ENCODE results near the gene DAZAP1.

The DAZAP1 gene

GRCh38 chr19:1407528-1408299 is at the start of gene DAZAP1:
Gene DAZAP1, plus strand, starts transcription at chr19:1407586. Its CDS starts 188 bp downstream, at chr19:1407774.
- DNase-seq (ENCODE audit: low spot score in 2 of 2): no peak
- peaks cover 43% of the 10 kb centered on the region for H3K36me3 ChIP-seq (replicated peaks)
- in situ Hi-C loops (cut with MboI; ENCODE audit: low sequenced_read_pairs): no loop called here
- H3K27me3 ChIP-seq (ENCODE audit: low read depth): no peaks in the 10 kb centered on the region
- no peaks in the 10 kb centered on the region for H3K9me3 ChIP-seq
- peaks cover 15% of the 10 kb centered on the region for H3K4me1 ChIP-seq
- H3K4me3 ChIP-seq: peak within 1 kb of the TSS; percentile 95

- in situ Hi-C loops (cut with MboI; ENCODE audit: low sequenced_read_pairs): no loop called here
- DNase-seq (ENCODE audit: low spot score in 2 of 2): no peak
- Histone ChIP-seq H3K4me1 (peaks cover 42% of the 10 kb centered on the region), H3K9me3 (no peaks in the 10 kb centered on the region), H3K36me3 (replicated peaks) (peaks cover 68% of the 10 kb centered on the region), H3K4me3 (peak overlapping the region; percentile 14; the same call in 1 of the 2 replicates), H3K27me3 (ENCODE audit: low read depth) (no peaks in the 10 kb centered on the region)
These were observed 47.1 kb upstream of the DAZAP1 start for GRCh38 chr19:1360126-1360817.

- H3K27me3 ChIP-seq (ENCODE audit: low read depth): no peaks in the 10 kb centered on the region
- peak overlapping the region; percentile 14 for H3K4me3 ChIP-seq
- H3K4me1 ChIP-seq: peaks cover 42% of the 10 kb centered on the region
- DNase-seq (ENCODE audit: low spot score in 2 of 2): peak; percentile 32 to 83
- peaks cover 73% of the 10 kb centered on the region for H3K36me3 ChIP-seq (replicated peaks)
- H3K9me3 ChIP-seq: no peaks in the 10 kb centered on the region
- in situ Hi-C loops (cut with MboI; ENCODE audit: low sequenced_read_pairs): no loop called here
These were observed 46.4 kb upstream of the DAZAP1 start for GRCh38 chr19:1360818-1361461.

DNA sequence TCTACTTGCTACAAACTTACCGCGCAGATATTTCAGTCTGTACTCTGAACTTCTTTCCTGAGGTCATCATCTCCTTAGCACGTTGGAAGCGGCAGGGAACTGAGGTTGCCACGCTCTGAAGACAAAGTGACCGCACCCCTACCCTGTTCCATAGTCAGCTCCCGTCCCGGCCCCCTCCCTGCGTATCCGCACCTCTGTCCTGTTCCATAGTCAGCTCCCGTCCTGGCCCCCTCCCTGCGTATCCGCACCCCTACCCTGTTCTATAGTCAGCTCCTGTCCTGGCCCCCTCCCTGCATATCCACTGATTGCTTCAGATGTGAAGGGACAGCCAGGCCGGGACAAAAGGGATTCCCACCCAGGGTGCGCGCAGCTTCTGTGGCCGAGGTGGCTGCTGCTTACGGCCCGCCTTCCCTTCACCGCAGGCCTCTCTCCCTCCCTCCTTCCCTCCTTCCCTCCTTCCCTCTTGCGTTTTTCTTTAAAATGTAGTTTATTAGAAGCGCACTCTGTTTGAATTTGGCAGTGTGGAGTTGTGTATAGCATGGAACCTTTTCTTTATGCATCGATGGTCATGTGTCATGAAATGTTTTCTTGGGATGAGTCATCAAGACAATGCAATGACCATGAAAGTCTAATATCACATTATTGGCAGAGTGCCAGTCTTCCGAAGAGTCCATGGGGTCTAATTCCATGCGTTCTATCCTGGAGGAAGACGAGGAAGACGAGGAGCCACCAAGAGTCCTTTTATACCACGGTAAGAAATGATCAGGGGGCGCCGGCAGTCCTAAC is 45.6 kb upstream of the DAZAP1 start:
- in situ Hi-C loops (cut with MboI; ENCODE audit: low sequenced_read_pairs): no loop called here
- H3K36me3 ChIP-seq (replicated peaks): peaks cover 78% of the 10 kb centered on the region

GRCh38 chr19:1362387-1363257 is 44.8 kb upstream of the DAZAP1 start:
- no peak for DNase-seq (ENCODE audit: low spot score in 2 of 2)
- Histone ChIP-seq H3K4me1 (peaks cover 31% of the 10 kb centered on the region), H3K4me3 (no peak overlapping the region), H3K9me3 (no peaks in the 10 kb centered on the region), H3K27me3 (ENCODE audit: low read depth) (no peaks in the 10 kb centered on the region), H3K36me3 (replicated peaks) (peaks cover 78% of the 10 kb centered on the region)
- in situ Hi-C loops (cut with MboI; ENCODE audit: low sequenced_read_pairs): no loop called here

More for the DNA sequence above, 45.6 kb upstream of the DAZAP1 start:
- Histone ChIP-seq H3K4me1 (peaks cover 34% of the 10 kb centered on the region), H3K4me3 (peak overlapping the region; percentile 14; the same call in 1 of the 2 replicates), H3K9me3 (no peaks in the 10 kb centered on the region), H3K27me3 (ENCODE audit: low read depth) (no peaks in the 10 kb centered on the region)
- DNase-seq (ENCODE audit: low spot score in 2 of 2): no peak

DNA sequence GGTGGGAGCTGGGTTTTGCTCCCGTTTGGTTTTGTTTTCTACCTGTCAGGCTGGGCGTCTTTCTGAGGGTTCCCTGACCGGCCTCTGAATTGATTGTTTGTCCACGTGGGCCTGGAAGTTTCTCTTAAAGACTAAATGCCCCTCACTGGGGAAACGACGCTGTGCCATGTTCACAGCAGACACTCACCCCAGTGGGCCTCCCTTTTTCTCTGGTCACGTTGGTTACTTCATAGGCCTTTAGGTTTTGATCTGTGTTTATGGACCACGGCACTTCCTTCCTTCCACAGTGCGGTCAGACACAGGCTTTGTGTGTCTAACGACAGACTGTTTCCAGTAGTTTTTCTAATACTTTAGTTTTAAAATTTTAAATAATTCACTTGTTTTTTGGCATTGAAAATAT is 43.8 kb upstream of the DAZAP1 start:
- no peaks in the 10 kb centered on the region for H3K27me3 ChIP-seq (ENCODE audit: low read depth)
- peaks cover 78% of the 10 kb centered on the region for H3K36me3 ChIP-seq (replicated peaks)
- in situ Hi-C loops (cut with MboI; ENCODE audit: low sequenced_read_pairs): no loop called here
- no peaks in the 10 kb centered on the region for H3K9me3 ChIP-seq
- no peak overlapping the region for H3K4me3 ChIP-seq
- H3K4me1 ChIP-seq: peaks cover 31% of the 10 kb centered on the region
- DNase-seq (ENCODE audit: low spot score in 2 of 2): no peak

DNA sequence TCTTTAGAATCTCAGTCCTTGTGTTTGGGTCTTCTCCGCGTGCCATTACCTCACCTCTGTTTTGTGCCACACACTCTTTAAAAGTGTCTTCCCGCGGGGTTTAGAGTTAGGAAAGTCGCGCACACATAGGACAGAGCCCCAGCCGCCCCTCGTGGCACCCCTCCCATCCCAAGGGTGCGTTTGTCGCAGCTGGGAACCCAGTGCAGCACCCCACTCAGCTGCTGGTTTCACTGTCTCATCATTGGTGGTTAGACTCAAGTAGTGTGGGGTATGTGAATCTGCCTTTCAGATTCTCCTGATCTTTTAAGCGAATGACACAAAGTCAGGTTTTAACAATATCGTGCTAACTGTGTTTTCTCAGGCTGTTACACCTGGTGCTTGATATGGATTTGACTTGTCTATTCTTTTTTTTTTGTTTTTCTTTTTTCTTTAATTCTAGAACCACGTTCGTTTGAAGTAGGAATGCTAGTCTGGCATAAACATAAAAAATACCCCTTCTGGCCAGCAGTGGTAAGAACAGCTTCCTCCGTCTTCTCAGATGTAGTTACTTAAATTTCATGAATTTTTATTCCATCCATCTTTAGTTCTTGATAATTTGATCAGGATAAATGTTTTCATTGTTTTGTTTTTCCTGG is 43.2 kb upstream of the DAZAP1 start:
- in situ Hi-C loops (cut with MboI; ENCODE audit: low sequenced_read_pairs): no loop called here
- Histone ChIP-seq H3K27me3 (ENCODE audit: low read depth) (no peaks in the 10 kb centered on the region), H3K36me3 (replicated peaks) (peaks cover 75% of the 10 kb centered on the region), H3K9me3 (no peaks in the 10 kb centered on the region), H3K4me1 (peaks cover 28% of the 10 kb centered on the region), H3K4me3 (no peak overlapping the region)
- no peak for DNase-seq (ENCODE audit: low spot score in 2 of 2)

- Histone ChIP-seq H3K36me3 (replicated peaks) (peaks cover 81% of the 10 kb centered on the region), H3K9me3 (no peaks in the 10 kb centered on the region), H3K27me3 (ENCODE audit: low read depth) (no peaks in the 10 kb centered on the region), H3K4me1 (peaks cover 14% of the 10 kb centered on the region), H3K4me3 (no peak overlapping the region)
- in situ Hi-C loops (cut with MboI; ENCODE audit: low sequenced_read_pairs): no loop called here
- no peak for DNase-seq (ENCODE audit: low spot score in 2 of 2)
These were observed 41.8 kb upstream of the DAZAP1 start for GRCh38 chr19:1365319-1366269.

GRCh38 chr19:1366296-1366695 is 41.1 kb upstream of the DAZAP1 start:
- in situ Hi-C loops (cut with MboI; ENCODE audit: low sequenced_read_pairs): no loop called here
- H3K4me3 ChIP-seq: no peak overlapping the region
- H3K9me3 ChIP-seq: no peaks in the 10 kb centered on the region
- H3K36me3 ChIP-seq (replicated peaks): peaks cover 81% of the 10 kb centered on the region
- peaks cover 7% of the 10 kb centered on the region for H3K4me1 ChIP-seq
- H3K27me3 ChIP-seq (ENCODE audit: low read depth): no peaks in the 10 kb centered on the region
- DNase-seq (ENCODE audit: low spot score in 2 of 2): no peak

- H3K9me3 ChIP-seq: no peaks in the 10 kb centered on the region
- peaks cover 79% of the 10 kb centered on the region for H3K36me3 ChIP-seq (replicated peaks)
- H3K27me3 ChIP-seq (ENCODE audit: low read depth): no peaks in the 10 kb centered on the region
- H3K4me1 ChIP-seq: no peaks in the 10 kb centered on the region
- in situ Hi-C loops (cut with MboI; ENCODE audit: low sequenced_read_pairs): no loop called here
- DNase-seq (ENCODE audit: low spot score in 2 of 2): no peak
- H3K4me3 ChIP-seq: no peak overlapping the region
These were observed 40.2 kb upstream of the DAZAP1 start for GRCh38 chr19:1366899-1367870.
